Left ventricle myocardium inferior (tissue), 1 donor: Measurements from ENCODE around the gene OR10A3. TPM values are rescaled to one million over a fixed set of nuclear protein-coding genes. Genes with fewer than 3 reads are reported as not detected.

Source experiments
- DNase-seq: peaks from one replicate; pipeline ENCODE4 v3.0.0-alpha.2; 2020
- H3K27ac ChIP-seq: fragments of 200-600 bp; replicated peaks from 2 replicates; pipeline ENCODE4 v1.8.0; 2021
- H3K27me3 ChIP-seq: fragments of 200-600 bp; 2 replicates; pipeline ENCODE4 v1.8.0; 2021; ENCODE audit warnings: low read depth
- H3K36me3 ChIP-seq: fragments of 200-600 bp; 2 replicates; pipeline ENCODE4 v1.8.0; 2021
- H3K4me1 ChIP-seq: fragments of 200-600 bp; 2 replicates; pipeline ENCODE4 v1.8.0; 2021
- H3K4me3 ChIP-seq: fragments of 200-600 bp; 2 replicates; pipeline ENCODE4 v1.8.0; 2021; ENCODE audit warnings: mild to moderate bottlenecking, moderate library complexity
- H3K9me3 ChIP-seq: fragments of 200-600 bp; replicated peaks from 2 replicates; pipeline ENCODE4 v1.8.0; 2021
- CTCF ChIP-seq: fragments of 200-600 bp; IDR thresholded peaks from 2 replicates; pipeline ENCODE4 v1.8.0; 2021; ENCODE audit warnings: antibody characterized with exemption, mild to moderate bottlenecking, borderline replicate concordance
- intact Hi-C: fragments of 100-400 bp; cut with micrococcal nuclease; formaldehyde crosslinking; loops from one replicate; pipeline ENCODE4 v1.11.0; 2022
- total RNA-seq: library from RNA; stranded (reverse); fragmentation: NEBNext Ultra II Directional; extraction: Animal tissue kit (Norgen Biotek cat#: 25700); gene quantifications from one replicate; pipeline ENCODE4 v1.2.1, GENCODE V29; 2021
- donor health status: DM: no; HTN: yes; CAD: no; lungs with severe emphysema.

The OR10A3 gene
- total RNA-seq, 1 donor from 2014 or later, result not detected

- H3K27ac ChIP-seq, result no peak overlapping the region
- no peak for TF ChIP-seq CTCF
- peaks cover 30% of the 10 kb centered on the region for H3K27me3 ChIP-seq
- no peaks in the 10 kb centered on the region for H3K4me1 ChIP-seq
- H3K4me3 ChIP-seq, result no peak overlapping the region
- intact Hi-C loops, result no loop called here
- no peaks in the 10 kb centered on the region for H3K36me3 ChIP-seq
- DNase-seq, result no peak
- no peaks in the 10 kb centered on the region for H3K9me3 ChIP-seq
Observed at GRCh38 chr11:7899418-7899817, 42.1 kb downstream of the OR10A3 start.

- H3K9me3 ChIP-seq, result no peaks in the 10 kb centered on the region
- no peaks in the 10 kb centered on the region for H3K36me3 ChIP-seq
- H3K27ac ChIP-seq, result no peak overlapping the region
- H3K4me1 ChIP-seq, result no peaks in the 10 kb centered on the region
- DNase-seq, result no peak
- intact Hi-C loops, result no loop called here
- TF ChIP-seq CTCF, result no peak
- no peak overlapping the region for H3K4me3 ChIP-seq
- H3K27me3 ChIP-seq, result peaks cover 24% of the 10 kb centered on the region
Observed at GRCh38 chr11:7898666-7899283, 42.7 kb downstream of the OR10A3 start.

GRCh38 chr11:7896009-7896785, 45.3 kb downstream of the OR10A3 start:
- DNase-seq, result no peak
- intact Hi-C loops, result no loop called here
- no peak for TF ChIP-seq CTCF

GRCh38 chr11:7894251-7894650, 47.3 kb downstream of the OR10A3 start:
- H3K9me3 ChIP-seq, result no peaks in the 10 kb centered on the region
- no peak overlapping the region for H3K27ac ChIP-seq
- TF ChIP-seq CTCF, result no peak
- no peak for DNase-seq
- H3K27me3 ChIP-seq, result no peaks in the 10 kb centered on the region
- H3K4me3 ChIP-seq, result no peak overlapping the region
- peaks cover 6% of the 10 kb centered on the region for H3K4me1 ChIP-seq
- intact Hi-C loops, result loop anchor here (2.0 kb wide), 1 partner anchor 93 kb away; the partner anchor contains the start of gene EIF3F
- H3K36me3 ChIP-seq, result no peaks in the 10 kb centered on the region

More at GRCh38 chr11:7896009-7896785, 45.3 kb downstream of the OR10A3 start:
- Histone ChIP-seq H3K4me1 (peaks cover 6% of the 10 kb centered on the region), H3K36me3 (no peaks in the 10 kb centered on the region), H3K9me3 (no peaks in the 10 kb centered on the region), H3K27me3 (peaks cover 6% of the 10 kb centered on the region), H3K4me3 (no peak overlapping the region), H3K27ac (no peak overlapping the region)

- Histone ChIP-seq H3K27ac (no peak overlapping the region), H3K9me3 (no peaks in the 10 kb centered on the region), H3K4me1 (peaks cover 6% of the 10 kb centered on the region), H3K36me3 (no peaks in the 10 kb centered on the region), H3K27me3 (no peaks in the 10 kb centered on the region), H3K4me3 (no peak overlapping the region)
- no peak for DNase-seq
- intact Hi-C loops, result loop anchor here (2.0 kb wide), 1 partner anchor 93 kb away; the partner anchor contains the start of gene EIF3F
- TF ChIP-seq CTCF, result no peak
Observed at GRCh38 chr11:7893796-7894195, 47.7 kb downstream of the OR10A3 start.
